ENCODE measurements around the gene CAMTA2. TPM values are rescaled to one million over a fixed set of nuclear protein-coding genes. Genes with fewer than 3 reads are reported as not detected.

Gene CAMTA2
- total and polyA plus RNA-seq, 4 donors: 7.8 to 17.6 (median 12.0) TPM

GRCh38 chr17:5024604-5025003 is 37.1 kb upstream of the CAMTA2 start:
- no peaks in the 10 kb centered on the region for H3K9me3 ChIP-seq (ENCODE audit: control insufficient read depth in 4 of 4, low read length in 3 of 4)
- 99% methylated on average over 4 of the region's 4 CpGs for whole genome bisulfite sequencing
- peaks cover 20 to 46% (median 28%) of the 10 kb centered on the region in 4 donors for H3K36me3 ChIP-seq (ENCODE audit: control insufficient read depth in 4 of 4, insufficient read depth in 3 of 4, low read depth in 1 of 4, low read length in 3 of 4)
- DNase-seq (ENCODE audit: low spot score): no peak
- H3K4me3 ChIP-seq (ENCODE audit: low read depth in 1 of 3, low read length in 3 of 3): no peak overlapping the region
- TF ChIP-seq ZBTB33 (IDR thresholded peaks at IDR 0.05): no peak
- TF ChIP-seq TAF1 (conservative IDR thresholded peaks at IDR 0.05): no peak
- TF ChIP-seq NR2F2 (IDR thresholded peaks at IDR 0.05): no peak
- no peak for TF ChIP-seq REST (IDR thresholded peaks at IDR 0.05)
- no peak for TF ChIP-seq YY1 (IDR thresholded peaks at IDR 0.05)
- no peak for TF ChIP-seq HNF4G (IDR thresholded peaks at IDR 0.05)
- TF ChIP-seq HNF4A (conservative IDR thresholded peaks at IDR 0.05): no peak
- TF ChIP-seq FOXA1 (IDR thresholded peaks at IDR 0.05): no peak
- TF ChIP-seq RXRA (IDR thresholded peaks at IDR 0.05): no peak
- TF ChIP-seq GABPA (IDR thresholded peaks at IDR 0.05 in 1 of 2, conservative IDR thresholded peaks at IDR 0.05 in 1 of 2): no peak
- no peak for TF ChIP-seq JUND (IDR thresholded peaks at IDR 0.05)
- TF ChIP-seq MAX (IDR thresholded peaks at IDR 0.05): no peak
- TF ChIP-seq FOXA2 (IDR thresholded peaks at IDR 0.05): no peak
- no peak for TF ChIP-seq EGR1 (IDR thresholded peaks at IDR 0.05; ENCODE audit: low read depth in 2 of 2)
- TF ChIP-seq SP1 (IDR thresholded peaks at IDR 0.05): no peak
- no peaks in the 10 kb centered on the region for H3K4me1 ChIP-seq (ENCODE audit: control insufficient read depth in 4 of 4, insufficient read depth in 4 of 4, low read length in 3 of 4)
- no peak overlapping the region for H3K9ac ChIP-seq (ENCODE audit: low read depth in 1 of 2, low read length in 2 of 2)
- no peaks in the 10 kb centered on the region for H3K27me3 ChIP-seq (ENCODE audit: control insufficient read depth in 4 of 4, insufficient read depth in 4 of 4, low read length in 3 of 4)
- H3K27ac ChIP-seq (ENCODE audit: low read depth in 1 of 2, low read length in 2 of 2): no peak overlapping the region

- no peak overlapping the region for H3K9ac ChIP-seq (ENCODE audit: low read depth in 1 of 2, low read length in 2 of 2)
- H3K27me3 ChIP-seq (ENCODE audit: control insufficient read depth in 4 of 4, insufficient read depth in 4 of 4, low read length in 3 of 4): no peaks in the 10 kb centered on the region
- H3K36me3 ChIP-seq (ENCODE audit: control insufficient read depth in 4 of 4, insufficient read depth in 3 of 4, low read depth in 1 of 4, low read length in 3 of 4): peaks cover 20 to 55% (median 36%) of the 10 kb centered on the region in 4 donors
- TF ChIP-seq ATF3 (IDR thresholded peaks at IDR 0.05): no peak
- TF ChIP-seq EGR1 (IDR thresholded peaks at IDR 0.05; ENCODE audit: low read depth in 2 of 2): no peak
- no peak for TF ChIP-seq HNF4G (IDR thresholded peaks at IDR 0.05)
- no peak for TF ChIP-seq TAF1 (conservative IDR thresholded peaks at IDR 0.05)
- TF ChIP-seq FOXA2 (IDR thresholded peaks at IDR 0.05): no peak
- no peak for TF ChIP-seq RXRA (IDR thresholded peaks at IDR 0.05)
- TF ChIP-seq YY1 (IDR thresholded peaks at IDR 0.05): no peak
- no peak for TF ChIP-seq SP1 (IDR thresholded peaks at IDR 0.05)
- TF ChIP-seq REST (IDR thresholded peaks at IDR 0.05): no peak
- TF ChIP-seq JUND (IDR thresholded peaks at IDR 0.05): no peak
- TF ChIP-seq RAD21 (IDR thresholded peaks at IDR 0.05): no peak
- no peaks in the 10 kb centered on the region for H3K4me1 ChIP-seq (ENCODE audit: control insufficient read depth in 4 of 4, insufficient read depth in 4 of 4, low read length in 3 of 4)
- H3K27ac ChIP-seq (ENCODE audit: low read depth in 1 of 2, low read length in 2 of 2): no peak overlapping the region
- no peaks in the 10 kb centered on the region for H3K9me3 ChIP-seq (ENCODE audit: control insufficient read depth in 4 of 4, low read length in 3 of 4)
- no peak for DNase-seq (ENCODE audit: low spot score)
- 93% methylated on average over 29 of the region's 29 CpGs for whole genome bisulfite sequencing
- no peak overlapping the region for H3K4me3 ChIP-seq (ENCODE audit: low read depth in 1 of 3, low read length in 3 of 3)
Measured at GRCh38 chr17:5023588-5024147, 36.2 kb upstream of the CAMTA2 start.

Data from liver (tissue), 9 donors.